ENCODE data around the gene ERVW-1.
"Not testable (repeated sequence)": the region's sequence is repeated elsewhere in the genome, so short reads cannot be mapped to it uniquely, and the experiment has no call there.

The ERVW-1 gene

GRCh38 chr7:92475851-92476590 lies 1.7 kb downstream of the ERVW-1 start:
- H2AFZ ChIP-seq (ENCODE audit: insufficient read depth, low read length, poor library complexity); H2AK5ac ChIP-seq (ENCODE audit: low read length); H3K18ac ChIP-seq (ENCODE audit: low read length); H3K4ac ChIP-seq (ENCODE audit: low read depth, low read length); H2BK5ac ChIP-seq (ENCODE audit: low read depth, low read length, poor library complexity); H3K27me3 ChIP-seq (ENCODE audit: insufficient read depth, low read length); H3K4me3 ChIP-seq (ENCODE audit: low read depth, low read length); H3K79me1 ChIP-seq (ENCODE audit: low read length); H4K91ac ChIP-seq (ENCODE audit: low read depth, low read length); H3K9ac ChIP-seq (ENCODE audit: low read length); H3K23ac ChIP-seq (ENCODE audit: low read length); H3K36me3 ChIP-seq (ENCODE audit: control insufficient read depth in 1 of 2, insufficient read depth in 2 of 2, low read length in 2 of 2); H4K12ac ChIP-seq (ENCODE audit: low read depth, low read length); H3K27ac ChIP-seq (ENCODE audit: low read depth, low read length); H4K8ac ChIP-seq (ENCODE audit: low read depth, low read length); H2BK12ac ChIP-seq (ENCODE audit: low read length); H3K14ac ChIP-seq (ENCODE audit: low read length); H3K9me3 ChIP-seq (ENCODE audit: insufficient read depth, low read depth, low read length); H3K4me1 ChIP-seq (ENCODE audit: control insufficient read depth in 1 of 2, insufficient read depth in 2 of 2, low read length in 2 of 2); H3K79me2 ChIP-seq (ENCODE audit: control insufficient read depth, insufficient read depth, low read length, poor library complexity); H2BK120ac ChIP-seq (ENCODE audit: insufficient read depth, low read length, poor library complexity); H3K4me2 ChIP-seq (ENCODE audit: low read length): not testable (repeated sequence)
- WGBS (ENCODE audit: extremely low coverage, insufficient coverage, insufficient read length) = no CpG with 5 or more reads among the region's 11 CpGs
- peak in 1 of 2 donors; percentile 51 for DNase-seq

- not testable (repeated sequence) for H3K79me1 ChIP-seq (ENCODE audit: low read length); H3K79me2 ChIP-seq (ENCODE audit: control insufficient read depth, insufficient read depth, low read length, poor library complexity); H3K18ac ChIP-seq (ENCODE audit: low read length); DNase-seq; H3K4me3 ChIP-seq (ENCODE audit: low read depth, low read length); H2BK12ac ChIP-seq (ENCODE audit: low read length); H3K4ac ChIP-seq (ENCODE audit: low read depth, low read length); H2BK5ac ChIP-seq (ENCODE audit: low read depth, low read length, poor library complexity); H4K12ac ChIP-seq (ENCODE audit: low read depth, low read length); H3K4me2 ChIP-seq (ENCODE audit: low read length); H3K4me1 ChIP-seq (ENCODE audit: control insufficient read depth in 1 of 2, insufficient read depth in 2 of 2, low read length in 2 of 2); H3K36me3 ChIP-seq (ENCODE audit: control insufficient read depth in 1 of 2, insufficient read depth in 2 of 2, low read length in 2 of 2); H3K9ac ChIP-seq (ENCODE audit: low read length); H3K27ac ChIP-seq (ENCODE audit: low read depth, low read length); H4K91ac ChIP-seq (ENCODE audit: low read depth, low read length); H2BK120ac ChIP-seq (ENCODE audit: insufficient read depth, low read length, poor library complexity); H3K27me3 ChIP-seq (ENCODE audit: insufficient read depth, low read length); H3K9me3 ChIP-seq (ENCODE audit: insufficient read depth, low read depth, low read length); H4K8ac ChIP-seq (ENCODE audit: low read depth, low read length); H2AK5ac ChIP-seq (ENCODE audit: low read length); H3K23ac ChIP-seq (ENCODE audit: low read length); H2AFZ ChIP-seq (ENCODE audit: insufficient read depth, low read length, poor library complexity)
- WGBS (ENCODE audit: extremely low coverage, insufficient coverage, insufficient read length) = no CpG with 5 or more reads among the region's 12 CpGs
- H3K14ac ChIP-seq (ENCODE audit: low read length) = peak overlapping the region; percentile 44
Measured at GRCh38 chr7:92475261-92475770, 2.4 kb downstream of the ERVW-1 start.

GRCh38 chr7:92473989-92474388 lies 3.8 kb downstream of the ERVW-1 start:
- H4K12ac ChIP-seq (ENCODE audit: low read depth, low read length); H2BK12ac ChIP-seq (ENCODE audit: low read length); H3K4me3 ChIP-seq (ENCODE audit: low read depth, low read length); H3K18ac ChIP-seq (ENCODE audit: low read length); H3K36me3 ChIP-seq (ENCODE audit: control insufficient read depth in 1 of 2, insufficient read depth in 2 of 2, low read length in 2 of 2); H3K79me2 ChIP-seq (ENCODE audit: control insufficient read depth, insufficient read depth, low read length, poor library complexity); H2AK5ac ChIP-seq (ENCODE audit: low read length); H4K8ac ChIP-seq (ENCODE audit: low read depth, low read length); H3K4ac ChIP-seq (ENCODE audit: low read depth, low read length); H3K14ac ChIP-seq (ENCODE audit: low read length); H3K4me2 ChIP-seq (ENCODE audit: low read length); H2BK5ac ChIP-seq (ENCODE audit: low read depth, low read length, poor library complexity); H3K9ac ChIP-seq (ENCODE audit: low read length); H2AFZ ChIP-seq (ENCODE audit: insufficient read depth, low read length, poor library complexity); H3K4me1 ChIP-seq (ENCODE audit: control insufficient read depth in 1 of 2, insufficient read depth in 2 of 2, low read length in 2 of 2); H3K23ac ChIP-seq (ENCODE audit: low read length); H4K91ac ChIP-seq (ENCODE audit: low read depth, low read length); H3K9me3 ChIP-seq (ENCODE audit: insufficient read depth, low read depth, low read length); H2BK120ac ChIP-seq (ENCODE audit: insufficient read depth, low read length, poor library complexity); H3K27me3 ChIP-seq (ENCODE audit: insufficient read depth, low read length); H3K79me1 ChIP-seq (ENCODE audit: low read length): not testable (repeated sequence)
- WGBS (ENCODE audit: extremely low coverage, insufficient coverage, insufficient read length) = no CpG with 5 or more reads among the region's 10 CpGs
- peak overlapping the region; percentile 53 for H3K27ac ChIP-seq (ENCODE audit: low read depth, low read length)
- peak; percentile 67 to 85 for DNase-seq

GRCh38 chr7:92468589-92468988 lies 9.2 kb downstream of the ERVW-1 start:
- not testable (repeated sequence) for H3K4me1 ChIP-seq (ENCODE audit: control insufficient read depth in 1 of 2, insufficient read depth in 2 of 2, low read length in 2 of 2); H3K27me3 ChIP-seq (ENCODE audit: insufficient read depth, low read length)
- no CpG with 5 or more reads among the region's 9 CpGs for WGBS (ENCODE audit: extremely low coverage, insufficient coverage, insufficient read length)

More at GRCh38 chr7:92468589-92468988, 9.2 kb downstream of the ERVW-1 start:
- not testable (repeated sequence) for H3K14ac ChIP-seq (ENCODE audit: low read length); H2BK120ac ChIP-seq (ENCODE audit: insufficient read depth, low read length, poor library complexity); H3K23ac ChIP-seq (ENCODE audit: low read length); H3K4ac ChIP-seq (ENCODE audit: low read depth, low read length); H3K18ac ChIP-seq (ENCODE audit: low read length); H3K79me2 ChIP-seq (ENCODE audit: control insufficient read depth, insufficient read depth, low read length, poor library complexity); H3K79me1 ChIP-seq (ENCODE audit: low read length); H2AFZ ChIP-seq (ENCODE audit: insufficient read depth, low read length, poor library complexity); H4K91ac ChIP-seq (ENCODE audit: low read depth, low read length); H2BK12ac ChIP-seq (ENCODE audit: low read length); H3K4me2 ChIP-seq (ENCODE audit: low read length); H3K9ac ChIP-seq (ENCODE audit: low read length); H3K9me3 ChIP-seq (ENCODE audit: insufficient read depth, low read depth, low read length); H2BK5ac ChIP-seq (ENCODE audit: low read depth, low read length, poor library complexity); H4K12ac ChIP-seq (ENCODE audit: low read depth, low read length); H3K4me3 ChIP-seq (ENCODE audit: low read depth, low read length); H3K27ac ChIP-seq (ENCODE audit: low read depth, low read length); H3K36me3 ChIP-seq (ENCODE audit: control insufficient read depth in 1 of 2, insufficient read depth in 2 of 2, low read length in 2 of 2); DNase-seq; H2AK5ac ChIP-seq (ENCODE audit: low read length); H4K8ac ChIP-seq (ENCODE audit: low read depth, low read length)

All from trophoblast cell (in vitro differentiated cells and primary cell).